ENCODE data around the gene OIT3. TPM values are rescaled to one million over a fixed set of nuclear protein-coding genes. Genes with fewer than 3 reads are reported as not detected.

Gene OIT3
- total RNA-seq, 6 experiments from 2014 or later: not detected

DNA sequence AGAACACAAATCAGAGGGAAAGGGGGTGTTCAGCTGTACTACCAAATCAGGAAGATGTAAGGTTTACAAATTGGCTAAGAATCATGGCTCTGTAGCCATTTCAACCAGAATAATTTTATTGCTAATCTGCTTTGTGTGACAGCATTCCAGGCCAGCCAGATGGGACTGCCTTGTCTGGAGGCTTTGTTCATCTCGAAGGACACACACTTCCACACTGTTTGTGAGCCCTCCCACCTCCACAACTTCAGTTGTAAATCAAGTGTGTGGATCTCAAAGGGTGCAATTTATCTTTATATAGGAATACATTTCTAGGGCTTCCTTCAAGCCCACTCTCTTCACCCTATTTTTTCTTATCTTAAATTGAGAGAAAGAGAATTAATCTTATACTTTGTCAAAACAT lies 6.9 kb upstream of the OIT3 start:
- H3K4me3 Mint-ChIP-seq: no peak overlapping the region
- H3K36me3 Mint-ChIP-seq (ENCODE audit: low read depth): peaks cover 52% of the 10 kb centered on the region
- H3K9me3 Mint-ChIP-seq: no peaks in the 10 kb centered on the region
- TF ChIP-seq, protein P1, sequence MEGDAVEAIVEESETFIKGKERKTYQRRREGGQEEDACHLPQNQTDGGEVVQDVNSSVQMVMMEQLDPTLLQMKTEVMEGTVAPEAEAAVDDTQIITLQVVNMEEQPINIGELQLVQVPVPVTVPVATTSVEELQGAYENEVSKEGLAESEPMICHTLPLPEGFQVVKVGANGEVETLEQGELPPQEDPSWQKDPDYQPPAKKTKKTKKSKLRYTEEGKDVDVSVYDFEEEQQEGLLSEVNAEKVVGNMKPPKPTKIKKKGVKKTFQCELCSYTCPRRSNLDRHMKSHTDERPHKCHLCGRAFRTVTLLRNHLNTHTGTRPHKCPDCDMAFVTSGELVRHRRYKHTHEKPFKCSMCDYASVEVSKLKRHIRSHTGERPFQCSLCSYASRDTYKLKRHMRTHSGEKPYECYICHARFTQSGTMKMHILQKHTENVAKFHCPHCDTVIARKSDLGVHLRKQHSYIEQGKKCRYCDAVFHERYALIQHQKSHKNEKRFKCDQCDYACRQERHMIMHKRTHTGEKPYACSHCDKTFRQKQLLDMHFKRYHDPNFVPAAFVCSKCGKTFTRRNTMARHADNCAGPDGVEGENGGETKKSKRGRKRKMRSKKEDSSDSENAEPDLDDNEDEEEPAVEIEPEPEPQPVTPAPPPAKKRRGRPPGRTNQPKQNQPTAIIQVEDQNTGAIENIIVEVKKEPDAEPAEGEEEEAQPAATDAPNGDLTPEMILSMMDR (IDR thresholded peaks at IDR 0.05): no peak
- peaks cover 46% of the 10 kb centered on the region for H3K4me1 Mint-ChIP-seq (ENCODE audit: low read depth)
- no peak overlapping the region for H3K27ac Mint-ChIP-seq
- H3K27me3 Mint-ChIP-seq (ENCODE audit: insufficient read depth): peaks cover 2% of the 10 kb centered on the region; the same call in 1 of the 2 replicates
- DNase-seq: no peak

DNA sequence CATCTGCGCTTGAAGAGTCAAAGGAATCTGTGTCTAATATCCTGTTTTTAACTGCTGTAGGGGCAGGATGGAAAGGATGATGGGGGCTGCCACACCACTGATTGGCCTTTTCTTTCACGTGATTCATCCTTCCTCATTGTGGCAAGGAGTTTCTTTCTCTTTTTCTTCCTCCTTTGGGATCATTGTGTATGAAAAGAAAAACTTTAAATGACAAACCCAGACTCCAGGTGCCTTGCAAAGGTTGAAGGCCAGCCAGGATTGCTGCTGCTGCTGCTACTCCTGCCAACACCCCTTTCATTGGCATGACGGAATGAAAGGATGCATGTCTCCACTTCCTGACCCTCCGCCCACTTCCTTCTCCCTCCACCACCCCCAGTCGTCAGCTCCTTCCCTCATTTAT lies 6.5 kb upstream of the OIT3 start:
- H3K4me1 Mint-ChIP-seq (ENCODE audit: low read depth): peaks cover 46% of the 10 kb centered on the region
- H3K27me3 Mint-ChIP-seq (ENCODE audit: insufficient read depth): peaks cover 2% of the 10 kb centered on the region; the same call in 1 of the 2 replicates
- H3K4me3 Mint-ChIP-seq: no peak overlapping the region
- no peaks in the 10 kb centered on the region for H3K9me3 Mint-ChIP-seq
- H3K36me3 Mint-ChIP-seq (ENCODE audit: low read depth): peaks cover 48% of the 10 kb centered on the region
- no peak overlapping the region for H3K27ac Mint-ChIP-seq
- TF ChIP-seq, protein P1 (IDR thresholded peaks at IDR 0.05): no peak
- no peak for DNase-seq

DNA sequence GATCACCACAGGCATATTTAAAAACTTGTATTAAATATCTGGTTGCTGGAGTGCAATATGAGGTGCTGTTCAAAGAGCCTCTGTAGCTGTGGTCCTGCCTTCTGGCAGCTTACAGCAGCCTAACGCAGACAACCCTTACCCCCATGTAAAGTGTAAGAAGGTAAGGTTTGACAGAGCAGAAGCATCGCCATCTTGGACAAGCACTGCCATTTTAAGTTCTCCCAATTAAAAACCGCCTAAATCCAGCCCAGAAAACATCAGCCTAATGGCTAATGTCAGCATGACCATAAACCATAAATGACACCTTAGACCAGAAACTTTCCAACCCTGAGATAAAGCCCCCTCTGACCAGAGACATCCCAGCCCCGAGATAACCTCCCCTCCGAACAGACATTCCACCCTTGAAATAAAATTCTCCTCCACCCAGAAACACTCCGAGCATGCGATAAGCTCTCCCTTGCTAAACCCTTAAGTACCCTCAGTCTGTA lies 5.3 kb upstream of the OIT3 start:
- Mint-ChIP-seq H3K36me3 (ENCODE audit: low read depth) (peaks cover 41% of the 10 kb centered on the region), H3K27ac (peak overlapping the region; percentile 6; the same call in 1 of the 2 replicates)
- DNase-seq: no peak

DNA sequence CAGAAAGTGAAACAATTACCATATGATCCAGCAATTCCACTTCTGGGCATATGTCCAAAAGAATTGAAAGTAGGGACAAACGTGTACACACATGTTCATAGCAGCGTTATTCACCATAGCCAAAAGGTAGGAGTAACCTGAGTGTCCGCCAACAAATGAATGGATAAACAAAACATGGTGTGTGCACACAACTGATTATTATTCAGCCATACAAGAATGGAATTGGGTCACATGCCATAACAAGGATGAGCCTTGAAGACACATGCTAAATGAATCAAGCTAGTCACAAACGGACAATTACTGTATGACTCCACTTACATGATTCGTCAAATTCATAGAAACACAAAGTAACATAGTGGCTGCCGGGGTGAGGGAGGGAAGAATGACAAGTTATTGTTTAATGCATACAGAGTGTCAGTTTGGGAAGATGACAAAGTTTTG lies 4.1 kb upstream of the OIT3 start:
- Mint-ChIP-seq H3K4me3 (no peak overlapping the region), H3K4me1 (ENCODE audit: low read depth) (peaks cover 28% of the 10 kb centered on the region), H3K9me3 (no peaks in the 10 kb centered on the region), H3K27ac (no peak overlapping the region), H3K27me3 (ENCODE audit: insufficient read depth) (peaks cover 2% of the 10 kb centered on the region; the same call in 1 of the 2 replicates), H3K36me3 (ENCODE audit: low read depth) (peaks cover 35% of the 10 kb centered on the region)
- TF ChIP-seq, protein P1 (IDR thresholded peaks at IDR 0.05): no peak
- no peak for DNase-seq

More for the DNA sequence above, 5.3 kb upstream of the OIT3 start:
- Mint-ChIP-seq H3K9me3 (no peaks in the 10 kb centered on the region), H3K4me3 (no peak overlapping the region), H3K27me3 (ENCODE audit: insufficient read depth) (peaks cover 2% of the 10 kb centered on the region; the same call in 1 of the 2 replicates), H3K4me1 (ENCODE audit: low read depth) (peaks cover 39% of the 10 kb centered on the region)
- TF ChIP-seq, protein P1 (IDR thresholded peaks at IDR 0.05): no peak

DNA sequence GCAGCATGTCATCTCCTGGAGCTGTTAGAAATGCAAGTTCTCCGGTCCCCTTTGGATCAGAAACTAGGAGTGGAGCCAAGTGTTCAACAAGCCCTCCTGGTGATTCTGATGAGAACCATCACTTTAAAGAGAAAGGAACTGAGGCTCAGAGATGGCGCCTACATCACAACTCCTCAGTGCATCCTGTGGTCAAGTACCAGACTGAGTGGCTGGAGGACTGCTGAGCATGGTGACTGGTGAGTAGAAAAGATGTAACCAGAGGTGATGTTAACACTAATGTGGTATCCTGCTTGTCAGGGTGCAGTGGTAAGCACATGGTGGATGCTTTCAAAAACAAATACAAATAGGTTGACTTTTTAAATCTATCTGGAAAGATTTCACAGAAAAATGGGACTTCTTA lies 3.5 kb upstream of the OIT3 start:
- Mint-ChIP-seq H3K27ac (no peak overlapping the region), H3K36me3 (ENCODE audit: low read depth) (peaks cover 35% of the 10 kb centered on the region), H3K4me1 (ENCODE audit: low read depth) (peaks cover 22% of the 10 kb centered on the region), H3K4me3 (no peak overlapping the region), H3K9me3 (no peaks in the 10 kb centered on the region), H3K27me3 (ENCODE audit: insufficient read depth) (peaks cover 3% of the 10 kb centered on the region; the same call in 1 of the 2 replicates)
- no peak for DNase-seq
- TF ChIP-seq, protein P1 (IDR thresholded peaks at IDR 0.05): no peak
